Glomerular visceral epithelial cell (primary cell): ENCODE results near the gene PHF21B.
"Not testable (repeated sequence)": the region's sequence is repeated elsewhere in the genome, so short reads cannot be mapped to it uniquely, and the experiment has no call there.

Experiments used
- DNase-seq: peaks from one replicate; pipeline ENCODE4 v3.0.0-alpha.2; 2016; ENCODE audit errors: extremely low spot score

Gene PHF21B

DNA sequence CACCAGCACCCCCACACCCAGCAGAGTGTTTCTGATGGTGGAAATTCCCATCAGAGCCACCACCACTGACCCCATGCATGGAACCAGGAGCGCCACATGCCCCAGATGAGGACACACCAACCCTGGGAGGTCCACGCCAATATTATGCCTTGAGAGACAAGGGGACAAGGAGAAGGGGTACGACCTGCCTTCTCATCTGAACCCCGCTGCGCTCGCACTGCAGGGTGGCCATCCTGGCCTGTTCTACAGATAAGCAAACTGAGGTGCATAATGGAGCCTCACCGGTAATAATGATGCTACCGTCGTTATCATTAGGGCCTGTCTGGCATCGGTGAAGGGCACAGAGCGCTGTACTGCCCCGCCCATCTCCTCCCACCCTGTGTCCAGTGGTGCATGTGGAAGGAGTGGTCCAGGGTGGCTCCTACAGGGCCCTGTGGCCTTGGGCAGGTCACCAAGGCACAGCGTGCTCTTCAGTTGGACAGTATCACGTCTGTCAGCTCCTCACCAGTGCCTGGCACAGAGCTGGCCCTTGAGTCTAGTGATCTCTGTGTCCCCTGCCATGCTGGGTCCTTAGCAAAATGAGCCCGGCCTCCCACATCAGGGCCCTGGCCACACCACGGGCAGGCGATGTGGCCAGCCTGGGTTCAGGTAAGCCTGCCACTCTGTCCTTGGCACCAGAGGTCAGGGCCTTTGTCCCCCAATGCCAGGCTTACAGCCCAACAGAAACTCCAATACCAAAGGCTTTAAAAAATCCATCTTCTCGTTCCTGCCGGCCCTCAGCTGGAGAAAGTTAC, 92.2 kb downstream of the PHF21B start:
- no peak for DNase-seq

DNA sequence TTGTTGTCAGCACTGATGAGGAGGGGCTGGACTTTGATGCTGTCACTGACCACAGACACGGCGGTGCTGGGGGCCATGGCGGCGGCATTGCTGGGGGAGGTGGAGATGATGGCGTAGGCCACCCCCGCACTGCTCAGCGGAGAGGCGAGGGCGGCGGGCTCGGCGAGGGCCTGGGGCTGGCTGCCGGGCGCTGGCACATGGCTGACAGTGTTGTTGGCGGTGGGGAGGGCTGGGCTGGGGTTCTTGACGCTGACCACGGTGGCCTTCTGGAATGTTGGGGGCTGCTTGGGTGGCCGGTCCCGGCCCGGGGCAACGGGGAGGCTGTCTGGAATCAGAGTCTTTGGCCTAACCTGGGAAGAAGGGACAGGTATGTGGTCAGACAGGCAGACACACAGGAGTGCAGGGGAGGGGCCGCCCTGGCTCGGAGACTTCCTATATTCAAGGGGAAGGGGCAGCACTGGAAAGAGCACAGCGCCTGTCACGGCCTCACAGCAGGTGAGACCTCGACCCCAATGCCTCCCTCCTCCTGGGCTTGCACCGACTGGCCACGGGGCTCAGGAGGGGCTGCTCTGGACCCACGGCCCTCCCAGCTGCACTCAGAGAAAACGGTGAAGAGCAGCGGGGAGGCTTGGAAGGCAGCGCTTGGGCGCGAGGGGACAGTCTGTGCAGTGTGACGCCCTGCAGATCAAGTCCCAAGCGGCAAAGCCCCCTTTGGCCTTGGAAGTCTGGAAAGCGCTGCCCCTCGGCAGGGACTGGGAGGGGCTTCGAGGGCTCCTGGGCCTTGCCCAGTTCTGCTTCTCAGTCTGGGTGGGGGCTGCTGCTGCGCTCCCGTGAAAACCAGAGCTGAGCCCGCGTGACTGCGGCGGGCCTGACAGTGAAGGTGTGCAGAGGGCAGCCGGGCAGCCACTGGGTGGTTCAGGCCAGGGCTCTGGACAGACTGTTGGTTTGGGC, 93.2 kb downstream of the PHF21B start:
- no peak for DNase-seq

DNA sequence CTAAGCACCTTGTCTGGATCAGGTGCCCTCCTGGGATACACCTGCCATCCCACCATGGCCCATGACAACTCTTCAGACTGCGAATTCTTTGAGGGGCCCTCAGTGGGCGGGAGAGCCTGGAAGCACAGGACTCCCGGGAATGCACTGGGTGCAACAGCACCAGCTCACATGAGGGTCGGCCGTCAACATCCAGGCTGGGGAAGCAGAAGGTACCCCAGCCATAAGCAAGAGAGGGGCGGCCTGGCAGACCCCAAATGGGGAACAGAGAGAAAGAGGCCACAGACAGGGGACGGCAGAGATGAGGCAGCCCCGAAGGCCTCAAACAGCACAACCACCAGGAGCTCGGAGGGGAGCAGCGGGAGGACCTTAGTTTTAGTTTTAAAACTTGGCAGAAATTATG, 94.4 kb downstream of the PHF21B start:
- DNase-seq, result no peak

DNA sequence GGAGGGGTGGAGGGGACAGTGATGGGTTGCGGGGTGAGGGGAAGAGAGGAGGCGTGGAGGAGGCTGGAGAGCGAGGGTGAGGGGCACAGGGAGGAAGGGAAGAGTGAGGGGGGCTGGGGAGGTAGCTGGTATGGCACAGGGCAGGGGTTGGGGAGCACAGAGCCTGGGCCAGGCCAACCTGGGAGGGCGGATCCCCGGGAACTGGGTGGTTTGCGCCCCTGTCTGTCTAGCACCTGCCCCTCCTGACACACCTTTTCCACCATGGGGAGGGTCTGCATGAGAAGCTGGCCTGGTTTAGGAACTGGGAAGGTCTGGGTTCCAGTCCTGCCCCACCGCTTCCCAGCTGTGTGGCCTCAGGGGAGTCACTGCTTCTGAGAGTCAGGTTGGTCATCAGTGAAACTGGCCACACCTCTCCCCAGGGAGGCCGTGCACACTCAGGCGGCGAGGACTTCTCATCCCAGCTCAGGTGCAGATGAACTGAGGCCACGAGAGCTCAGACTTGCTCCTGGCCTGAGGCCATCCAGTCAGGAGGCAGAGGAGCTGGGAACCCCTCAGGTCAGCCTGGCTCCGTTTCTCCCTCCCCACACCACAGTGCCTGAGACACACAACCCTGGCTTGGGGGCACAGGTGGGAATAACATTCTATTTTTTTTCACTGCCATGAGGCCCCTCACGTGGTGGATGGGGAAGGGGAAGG, 95.6 kb downstream of the PHF21B start:
- DNase-seq, result no peak

DNA sequence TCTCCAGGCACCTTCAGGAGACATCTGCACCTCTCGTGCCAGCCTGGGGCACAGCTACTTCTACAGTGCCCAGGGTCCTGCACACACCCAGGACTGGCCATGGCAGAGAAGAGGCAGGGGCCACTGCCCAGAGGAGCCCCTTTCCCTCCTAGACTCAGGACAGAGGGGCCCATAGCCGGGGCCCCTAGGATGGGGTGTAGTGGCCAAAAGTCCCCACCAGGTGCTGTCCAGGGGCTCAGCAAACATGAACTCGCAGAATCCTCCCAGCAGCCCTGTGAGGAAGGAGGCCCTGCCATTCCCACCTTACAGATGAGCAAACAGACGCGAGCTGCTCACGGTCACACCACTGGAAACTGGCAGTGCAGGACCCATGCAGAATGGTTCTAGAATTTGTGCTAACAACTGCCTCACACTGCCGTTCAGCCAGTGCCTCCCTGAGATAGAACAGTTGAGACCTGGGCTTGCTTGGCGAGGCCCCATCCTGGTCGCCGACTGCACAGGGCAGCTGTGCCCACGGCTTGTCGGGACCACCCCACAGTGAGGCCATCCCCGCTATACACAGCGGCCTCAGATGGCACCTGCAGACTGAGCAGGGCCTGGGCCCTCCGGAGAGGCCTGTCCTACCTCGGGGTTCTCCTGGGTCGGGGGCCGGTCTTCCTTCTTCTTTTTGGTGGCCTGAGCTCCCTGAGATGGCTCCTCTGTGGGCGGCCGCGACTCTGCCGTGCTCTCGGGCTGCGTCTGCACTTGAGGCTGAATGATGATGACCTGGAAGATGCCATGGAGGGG, 96.4 kb downstream of the PHF21B start:
- no peak for DNase-seq

DNA sequence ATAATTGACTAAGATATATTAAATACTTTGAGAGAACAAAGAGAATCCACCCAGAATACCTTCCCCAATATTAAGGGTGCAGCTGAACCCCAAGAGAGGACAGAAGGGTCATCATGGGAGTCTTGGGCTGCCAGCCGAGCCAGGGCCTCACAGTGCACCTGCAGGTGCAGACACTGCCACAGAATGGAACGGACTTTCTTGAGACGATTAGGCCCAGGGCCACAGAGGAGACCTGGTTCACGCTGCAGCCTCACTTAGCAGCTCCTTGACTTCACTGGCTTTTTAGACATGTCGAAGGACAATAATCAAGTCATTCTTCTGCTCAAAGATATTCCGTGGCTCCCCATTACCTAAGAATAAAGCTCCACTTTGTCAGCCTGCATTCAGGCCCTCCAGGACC, 100.6 kb downstream of the PHF21B start:
- no peak for DNase-seq

DNA sequence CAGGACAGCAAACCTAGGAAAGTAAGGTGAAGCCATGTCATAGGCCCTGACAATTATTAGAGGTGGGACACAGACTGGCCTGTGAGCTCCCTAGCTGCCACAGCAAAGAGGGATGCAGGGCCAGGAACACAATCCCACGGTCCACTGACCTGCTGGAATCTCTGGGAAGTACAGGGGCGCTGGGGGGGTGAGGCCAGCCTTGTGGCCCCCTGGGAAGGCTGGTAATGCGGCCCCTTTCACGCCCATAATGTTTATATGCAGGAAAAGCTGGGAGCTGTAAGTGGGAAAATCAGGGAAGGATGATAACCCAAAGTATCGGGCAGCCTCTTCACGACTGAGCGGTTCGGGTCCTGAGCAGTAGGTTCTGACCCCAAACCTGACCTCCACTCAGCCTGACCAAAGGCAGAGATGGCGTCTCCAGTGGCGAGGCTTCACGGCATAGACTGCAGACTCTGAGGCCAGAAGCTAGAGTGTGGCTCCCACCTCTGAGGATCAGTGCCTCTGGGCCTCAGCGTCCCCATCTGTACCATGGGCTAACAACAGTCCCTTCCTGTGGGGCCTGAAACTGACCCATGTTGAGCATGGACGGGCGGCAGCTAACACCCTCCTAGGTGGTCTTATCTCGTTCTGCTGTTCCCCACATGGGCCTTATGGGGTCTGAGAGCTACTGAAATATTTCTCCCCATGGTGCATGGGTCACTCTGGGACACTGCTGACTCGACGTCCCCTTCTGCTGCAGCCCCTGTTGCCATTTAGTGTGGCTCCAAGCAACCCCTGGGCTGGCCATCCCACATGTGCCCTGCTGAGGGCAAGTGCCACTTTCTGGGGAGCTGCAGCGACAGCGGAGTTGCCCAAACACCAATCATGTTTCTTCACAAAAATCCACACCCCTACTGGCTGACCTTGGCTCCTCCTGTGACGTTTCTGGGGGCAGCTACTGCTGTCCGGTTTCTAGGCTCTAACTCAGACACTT, 101.8 kb downstream of the PHF21B start:
- DNase-seq, result no peak

DNA sequence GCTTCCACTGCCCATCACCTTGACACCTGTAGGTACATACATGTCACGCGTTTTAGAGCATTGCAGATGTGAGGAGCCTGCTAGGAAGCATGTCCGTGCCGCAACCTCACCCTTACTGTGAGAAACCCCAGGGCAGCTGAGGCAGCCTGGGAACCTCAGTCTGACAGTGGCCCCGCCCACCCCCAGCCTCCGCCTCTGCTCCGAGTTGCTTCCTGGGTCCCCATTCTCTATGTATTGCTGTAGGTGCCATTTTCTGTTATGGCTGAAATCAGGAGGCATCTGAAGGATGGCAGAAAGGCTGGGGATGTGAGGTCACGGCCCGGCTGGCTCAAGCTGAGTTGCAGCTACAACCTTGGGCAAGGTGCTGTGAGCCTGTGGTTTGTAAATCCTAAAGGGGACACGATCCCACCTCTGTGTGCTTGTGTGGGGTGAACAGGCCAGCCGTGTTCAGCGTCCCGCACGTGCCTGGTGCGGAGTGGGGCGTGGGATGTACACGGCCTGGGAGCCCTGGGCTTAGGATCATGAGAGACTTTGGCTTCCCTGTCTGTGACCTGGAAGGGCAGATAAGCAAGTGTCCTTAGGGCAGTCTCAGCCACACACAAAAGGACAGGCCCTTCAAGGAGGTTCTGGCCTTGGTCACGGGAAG, 102.7 kb downstream of the PHF21B start:
- DNase-seq, result no peak

DNA sequence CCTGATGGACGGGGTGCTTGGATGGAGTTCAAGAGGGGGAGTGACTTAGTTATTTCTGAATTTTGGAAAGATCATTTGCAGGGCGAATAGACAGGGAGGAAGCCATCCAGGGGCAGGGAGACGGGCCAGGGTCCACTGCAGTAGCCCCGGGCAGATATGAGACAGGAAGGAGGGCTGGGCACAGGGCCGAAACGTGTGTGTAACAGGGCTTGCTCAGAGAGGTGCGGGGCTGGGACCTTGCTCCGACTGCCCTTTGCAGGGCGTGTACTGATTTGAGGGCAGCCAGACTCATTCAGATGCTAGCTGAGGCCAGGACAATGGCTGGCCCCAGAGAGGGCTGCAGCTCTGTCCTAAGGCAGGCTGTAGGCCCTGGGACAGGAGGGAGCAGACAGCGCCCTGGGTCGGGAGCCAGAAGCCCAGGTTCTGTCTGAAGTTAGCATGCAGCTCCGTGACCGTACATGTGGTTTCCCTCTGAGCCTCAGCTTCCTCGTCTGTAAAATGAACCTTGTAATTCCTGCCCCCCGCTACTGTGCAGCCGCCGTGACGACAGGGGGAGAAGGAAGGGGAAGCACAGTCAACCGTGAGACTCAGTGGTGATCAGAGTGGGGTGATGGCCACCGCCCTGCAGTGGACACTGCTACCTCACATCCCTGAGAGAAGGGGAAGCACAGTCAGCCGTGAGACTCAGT, 103.4 kb downstream of the PHF21B start:
- DNase-seq, result no peak

DNA sequence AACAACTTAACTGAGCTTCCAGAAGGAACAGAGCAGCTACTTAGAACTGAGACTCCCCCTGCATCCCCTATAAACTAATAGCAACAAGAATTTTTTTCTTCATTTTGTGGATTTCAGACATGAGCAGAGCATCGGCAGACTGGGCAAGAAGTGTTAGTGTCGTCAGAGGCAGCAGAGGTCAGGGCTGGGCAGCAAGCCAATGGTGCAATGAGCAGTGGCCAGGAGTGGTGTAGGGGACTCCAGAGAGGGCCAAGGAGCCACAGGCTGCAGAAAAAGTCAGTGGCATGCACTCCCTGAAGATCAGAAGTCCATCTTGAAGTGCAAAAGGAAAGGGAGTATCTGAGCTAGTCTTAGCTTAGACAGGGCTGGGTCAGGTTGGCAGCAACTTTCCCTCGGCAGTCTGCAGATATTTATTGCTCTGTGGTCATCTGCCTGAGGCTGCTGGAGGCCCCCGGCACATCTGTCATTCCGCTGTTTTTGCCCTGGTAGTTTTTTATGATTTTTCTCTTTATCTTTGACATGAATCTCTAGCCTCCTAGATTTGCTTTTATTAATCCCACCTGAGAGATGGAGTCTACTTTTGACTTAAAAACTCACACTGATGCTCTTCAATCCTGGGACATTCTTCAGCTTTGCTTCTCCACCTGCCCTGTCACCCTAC, 105.2 kb downstream of the PHF21B start:
- DNase-seq, result not testable (repeated sequence)

DNA sequence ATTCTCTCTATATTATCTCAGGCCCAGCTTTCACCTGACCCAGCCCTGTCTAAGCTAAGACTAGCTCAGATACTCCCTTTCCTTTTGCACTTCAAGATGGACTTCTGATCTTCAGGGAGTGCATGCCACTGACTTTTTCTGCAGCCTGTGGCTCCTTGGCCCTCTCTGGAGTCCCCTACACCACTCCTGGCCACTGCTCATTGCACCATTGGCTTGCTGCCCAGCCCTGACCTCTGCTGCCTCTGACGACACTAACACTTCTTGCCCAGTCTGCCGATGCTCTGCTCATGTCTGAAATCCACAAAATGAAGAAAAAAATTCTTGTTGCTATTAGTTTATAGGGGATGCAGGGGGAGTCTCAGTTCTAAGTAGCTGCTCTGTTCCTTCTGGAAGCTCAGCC, 106.6 kb downstream of the PHF21B start:
- not testable (repeated sequence) for DNase-seq

DNA sequence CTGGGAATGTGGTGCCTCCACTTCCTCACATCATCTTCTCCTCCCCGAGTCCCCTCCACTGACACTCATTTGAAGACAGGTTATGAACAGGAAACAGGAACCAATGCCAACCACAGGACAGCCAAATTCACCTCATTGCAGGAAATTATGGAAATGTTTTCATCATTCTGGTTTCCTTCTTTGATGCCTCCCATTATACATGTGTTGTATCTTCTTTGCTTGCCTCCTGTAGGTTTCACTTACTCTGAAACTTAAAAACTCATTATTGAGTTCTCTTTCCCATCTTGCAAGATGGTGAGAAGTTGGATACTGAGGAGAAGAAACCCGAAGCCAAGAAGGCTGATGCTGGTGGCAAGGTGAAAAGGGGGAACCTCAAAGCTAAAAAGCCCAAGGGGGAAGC, 108.5 kb downstream of the PHF21B start:
- DNase-seq, result no peak

DNA sequence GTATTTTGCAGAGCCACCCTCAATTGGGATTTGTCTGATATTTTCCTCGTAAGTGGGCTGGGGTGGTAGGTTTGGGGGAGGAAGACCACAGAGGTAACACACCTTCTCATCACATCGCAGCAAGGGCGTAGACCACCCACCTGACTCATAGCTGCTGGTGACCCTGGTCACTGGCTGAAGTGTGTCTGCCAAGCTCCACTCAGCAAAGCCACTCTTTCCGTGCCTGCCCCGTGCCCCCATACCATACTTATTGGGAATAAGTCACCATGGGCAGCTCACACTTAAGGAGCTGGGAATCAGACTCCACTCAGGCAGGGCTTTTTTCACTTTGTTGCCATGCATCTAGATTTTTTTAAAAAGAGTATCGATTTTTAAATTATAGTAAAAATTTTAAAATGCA, 111.6 kb downstream of the PHF21B start:
- no peak for DNase-seq

DNA sequence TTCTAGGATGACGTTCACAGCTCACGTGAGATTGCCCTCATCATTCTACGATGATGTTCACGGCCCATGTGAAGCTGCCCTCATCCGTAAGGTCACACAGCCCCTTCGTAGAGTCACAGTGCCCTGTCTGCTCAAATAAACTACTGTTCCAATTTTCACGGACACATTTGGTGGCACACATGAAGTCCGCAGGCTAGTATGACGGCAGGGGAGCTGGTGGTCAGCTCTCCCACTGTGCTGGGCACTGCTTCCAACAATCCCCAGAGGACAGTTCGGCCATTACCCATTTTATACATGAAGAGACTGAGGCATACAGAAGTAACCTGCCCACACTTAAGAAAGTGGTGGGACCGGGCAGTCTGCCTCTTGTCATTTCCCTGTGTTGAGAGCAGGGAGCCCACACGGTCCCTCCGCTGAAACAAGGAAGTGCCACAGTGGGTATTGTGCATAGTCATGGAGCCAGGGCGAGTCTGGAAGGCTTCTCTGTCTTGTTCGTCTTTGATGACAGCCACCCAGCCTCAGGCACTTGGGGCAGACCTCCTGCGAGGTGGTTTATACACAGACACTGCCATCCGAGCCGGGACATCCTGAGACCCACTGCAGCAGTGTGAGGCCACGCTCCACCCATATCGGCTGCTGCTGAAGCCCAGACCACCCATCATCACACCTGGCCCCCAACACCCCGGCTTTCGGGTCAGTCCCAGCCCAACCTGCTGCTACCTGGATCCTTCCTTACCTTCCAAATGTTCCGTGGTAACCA, 114.3 kb downstream of the PHF21B start:
- no peak for DNase-seq

DNA sequence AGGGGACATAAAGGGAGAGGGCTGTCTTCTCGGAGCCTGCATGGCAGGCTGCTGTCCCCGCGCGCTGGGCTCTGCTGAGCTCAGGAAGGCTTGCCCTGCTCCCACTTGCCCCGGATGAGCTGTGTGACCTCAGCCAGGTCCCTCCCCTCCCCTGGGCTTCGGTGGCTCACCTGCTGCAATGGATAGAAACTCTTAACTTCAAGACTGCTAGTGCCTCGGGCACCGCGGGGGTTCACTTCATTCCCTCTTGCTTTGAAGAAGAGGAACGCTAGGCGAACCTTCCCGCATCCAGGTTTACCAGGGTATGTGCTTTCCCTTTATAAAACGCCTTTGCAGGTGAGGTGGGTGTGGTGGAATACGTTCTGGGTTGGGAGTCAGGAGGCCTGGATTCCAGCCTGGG, 115.0 kb downstream of the PHF21B start:
- no peak for DNase-seq

DNA sequence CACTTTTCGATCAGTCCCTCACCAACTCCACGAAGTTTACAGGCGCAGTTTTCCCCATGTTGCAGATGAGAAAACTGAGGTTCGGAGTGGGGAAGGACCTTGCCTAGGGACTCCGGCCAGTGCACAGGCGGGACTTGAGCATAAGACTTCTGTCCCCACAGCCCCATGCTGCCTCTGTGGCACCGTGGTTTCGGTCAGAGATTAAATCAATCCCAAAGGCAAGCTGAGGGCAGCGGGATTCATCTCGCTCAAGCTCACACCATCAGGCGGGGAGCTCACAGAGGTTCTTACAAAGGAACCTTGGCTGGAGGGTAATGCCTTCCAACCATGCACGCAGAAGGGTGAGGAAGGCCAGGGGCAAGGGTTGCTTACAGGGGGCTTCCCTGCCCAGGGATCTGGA, 115.5 kb downstream of the PHF21B start:
- DNase-seq, result no peak

DNA sequence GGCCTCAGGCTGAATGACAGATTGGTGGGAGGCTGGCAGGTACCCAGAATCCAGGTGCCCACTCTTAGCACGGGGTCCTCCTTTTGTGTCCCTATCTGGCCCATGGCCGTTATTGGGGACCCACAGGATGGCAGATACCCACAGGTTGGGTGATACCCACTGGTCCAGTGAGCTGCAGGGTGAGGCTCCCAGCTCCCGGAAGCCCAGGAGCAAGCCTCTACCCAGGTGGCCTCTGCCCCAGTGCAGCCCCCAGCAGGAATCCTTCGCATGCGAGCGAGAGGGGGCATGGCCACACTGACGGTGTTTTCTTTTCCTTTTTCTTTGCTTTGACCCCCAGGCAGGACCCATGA, 116.1 kb downstream of the PHF21B start:
- DNase-seq, result no peak
